Measurements from ENCODE around the gene CDH10.

GRCh38 chr5:24571302-24571701 is 73.5 kb downstream of the CDH10 start:
- no peak for TF ChIP-seq CTCF (IDR thresholded peaks at IDR 0.05; ENCODE audit: extremely low read depth in 1 of 2, insufficient read depth in 1 of 2, low read depth in 1 of 2, low read length in 2 of 2)
- no peak for TF ChIP-seq FOS (IDR thresholded peaks at IDR 0.05; ENCODE audit: borderline replicate concordance, insufficient read depth, low read length)
- no peak for TF ChIP-seq POLR2AphosphoS5 (IDR thresholded peaks at IDR 0.05; ENCODE audit: insufficient read depth, low read depth, low read length)
- TF ChIP-seq EZH2 (IDR thresholded peaks at IDR 0.05; ENCODE audit: borderline replicate concordance, low read depth, low read length, severe bottlenecking): no peak
- no peak for TF ChIP-seq POLR2A (IDR thresholded peaks at IDR 0.05; ENCODE audit: low read depth, low read length)
- no peak for TF ChIP-seq JUN (IDR thresholded peaks at IDR 0.05; ENCODE audit: borderline replicate concordance, insufficient read depth, insufficient read length, low read depth)
- no peak for TF ChIP-seq MAX (IDR thresholded peaks at IDR 0.05; ENCODE audit: insufficient read depth, insufficient read length)
- no peak for TF ChIP-seq MYC (IDR thresholded peaks at IDR 0.05; ENCODE audit: low read depth, low read length)
- TF ChIP-seq GATA2 (IDR thresholded peaks at IDR 0.05; ENCODE audit: insufficient read depth, insufficient read length, low read depth, low read length): no peak
